GM18520 (cell line): Measurements from ENCODE around the gene NUP160.
"Not testable (repeated sequence)": the region's sequence is repeated elsewhere in the genome, so short reads cannot be mapped to it uniquely, and the experiment has no call there.

Experiments
- ATAC-seq: cut with Tn5 transposase; IDR thresholded peaks from one replicate; pipeline ENCODE4 v1.9.1; 2021; ENCODE audit not compliant: unreplicated experiment

NUP160 gene

GRCh38 chr11:47800759-47801158 lies 47.4 kb downstream of the NUP160 start:
- no peak for ATAC-seq

GRCh38 chr11:47797633-47798032 lies 50.5 kb downstream of the NUP160 start:
- ATAC-seq, result no peak

GRCh38 chr11:47791774-47792430 lies 56.2 kb downstream of the NUP160 start:
- no peak for ATAC-seq

GRCh38 chr11:47790017-47790416 lies 58.1 kb downstream of the NUP160 start:
- ATAC-seq, result not testable (repeated sequence)

- no peak for ATAC-seq
These were observed 60.0 kb downstream of the NUP160 start for GRCh38 chr11:47788181-47788580.

- ATAC-seq, result no peak
These were observed 61.8 kb downstream of the NUP160 start for GRCh38 chr11:47786373-47786772.

GRCh38 chr11:47784785-47785381 lies 63.3 kb downstream of the NUP160 start:
- ATAC-seq, result no peak

GRCh38 chr11:47783087-47783610 lies 65.0 kb downstream of the NUP160 start:
- no peak for ATAC-seq

- no peak for ATAC-seq
These were observed 69.2 kb downstream of the NUP160 start for GRCh38 chr11:47778878-47779483.

GRCh38 chr11:47775240-47775869 lies 72.8 kb downstream of the NUP160 start:
- ATAC-seq, result no peak

- ATAC-seq, result no peak
These were observed 74.3 kb downstream of the NUP160 start for GRCh38 chr11:47773882-47774281.

GRCh38 chr11:47769556-47769955 lies 78.6 kb downstream of the NUP160 start:
- not testable (repeated sequence) for ATAC-seq

- no peak for ATAC-seq
These were observed 80.0 kb downstream of the NUP160 start for GRCh38 chr11:47768101-47768612.

GRCh38 chr11:47766509-47767227 lies 81.5 kb downstream of the NUP160 start:
- peak; percentile 25 for ATAC-seq

GRCh38 chr11:47765086-47765485 lies 83.1 kb downstream of the NUP160 start:
- ATAC-seq, result no peak

- ATAC-seq, result not testable (repeated sequence)
These were observed 88.9 kb downstream of the NUP160 start for GRCh38 chr11:47759291-47759690.

GRCh38 chr11:47756208-47756607 lies 91.9 kb downstream of the NUP160 start:
- no peak for ATAC-seq

- no peak for ATAC-seq
These were observed 97.4 kb downstream of the NUP160 start for GRCh38 chr11:47750725-47751124.

GRCh38 chr11:47742494-47742893 lies 105.7 kb downstream of the NUP160 start:
- not testable (repeated sequence) for ATAC-seq

GRCh38 chr11:47737817-47738216 lies 110.3 kb downstream of the NUP160 start:
- not testable (repeated sequence) for ATAC-seq

- no peak for ATAC-seq
These were observed 115.9 kb downstream of the NUP160 start for GRCh38 chr11:47732271-47732670.
